ENCODE results near the gene DGKG. TPM values are rescaled to one million over a fixed set of nuclear protein-coding genes. Genes with fewer than 3 reads are reported as not detected.

The DGKG gene
- total and polyA plus RNA-seq, 9 of the 15 experiments (the other 6 are each of a cell fraction or from before 2014, with no cell fraction given) = 0.01 to 0.36 (median 0.15) TPM

DNA sequence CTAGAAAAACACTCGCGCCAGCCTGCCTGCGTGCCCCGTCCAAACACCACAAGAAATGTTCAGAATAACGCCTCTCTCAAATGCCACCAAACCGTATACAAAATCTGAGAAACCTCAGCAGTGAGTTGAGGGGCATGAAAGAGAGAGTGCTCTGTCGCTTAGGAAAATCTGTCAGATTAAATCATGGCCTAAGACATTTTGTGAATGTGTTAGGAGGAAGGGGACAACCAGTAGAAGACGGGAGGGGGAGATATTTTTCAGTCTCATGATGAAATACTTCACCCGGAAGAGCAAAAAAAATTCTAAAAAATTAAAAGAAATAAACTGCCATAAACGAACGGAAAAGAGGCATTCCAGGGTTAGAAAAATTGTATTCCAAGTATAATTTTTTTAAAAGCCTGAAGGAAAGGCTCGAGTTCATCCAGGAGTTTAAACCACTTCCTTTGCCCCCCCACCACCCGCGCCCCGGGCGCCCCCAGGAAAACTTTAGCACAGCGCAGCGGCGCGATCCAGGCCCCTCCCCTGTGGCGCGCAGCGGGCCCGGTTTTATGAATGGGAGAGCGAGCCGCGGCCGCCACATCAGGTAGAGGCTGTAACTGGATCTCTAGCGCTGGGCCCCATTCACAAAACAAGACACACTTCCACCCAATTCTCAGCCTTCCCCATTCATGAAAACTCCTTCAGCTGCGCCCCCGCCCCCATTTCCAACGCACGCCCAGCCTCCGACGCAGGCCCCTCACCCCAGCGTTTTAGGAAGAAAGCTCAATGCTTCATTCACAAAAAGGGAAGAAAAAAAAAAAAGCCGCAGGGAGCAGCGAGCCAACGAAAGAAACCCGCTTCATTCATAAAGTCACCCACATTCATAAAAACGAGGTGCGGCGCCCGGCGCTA lies 254.6 kb downstream of the DGKG start (continued):
- TF ChIP-seq MCM5 (IDR thresholded peaks at IDR 0.05; ENCODE audit: low read depth) (no peak), TCF3 (CRISPR knock-in tag; IDR thresholded peaks at IDR 0.05) (no peak), HSF4 (CRISPR knock-in tag; IDR thresholded peaks at IDR 0.05; ENCODE audit: borderline replicate concordance) (no peak), MNT (conservative IDR thresholded peaks at IDR 0.05) (0 out of 4 replicates have a peak, but pooled peaks of 1 of the 2 experiments have one; percentile 17), ZNF764 (CRISPR knock-in tag; IDR thresholded peaks at IDR 0.05; ENCODE audit: low read depth) (no peak), ATF3 (IDR thresholded peaks at IDR 0.05) (peak; percentile 75), ATF3 (CRISPR knock-in tag; conservative IDR thresholded peaks at IDR 0.05) (no peak), NCOA1 (IDR thresholded peaks at IDR 0.05; ENCODE audit: low read depth) (no peak), ZNF699 (CRISPR knock-in tag; IDR thresholded peaks at IDR 0.05; ENCODE audit: insufficient replicate concordance) (no peak), KDM5B (IDR thresholded peaks at IDR 0.05; ENCODE audit: insufficient replicate concordance, low read depth, low read length) (no peak), ZZZ3 (IDR thresholded peaks at IDR 0.05) (no peak), CCAR2 (IDR thresholded peaks at IDR 0.05; ENCODE audit: low read depth, low read length) (no peak), ZNF431 (CRISPR knock-in tag; IDR thresholded peaks at IDR 0.05) (no peak), PHB2 (IDR thresholded peaks at IDR 0.05; ENCODE audit: low read depth) (no peak), SPI1 (IDR thresholded peaks at IDR 0.05; ENCODE audit: borderline replicate concordance, low read depth, low read length) (no peak), LEF1 (IDR thresholded peaks at IDR 0.05) (0 out of 2 replicates have a peak, but pooled peaks have one; percentile 13), ZFP36 (IDR thresholded peaks at IDR 0.05; ENCODE audit: low read depth, low read length, partially characterized antibody) (no peak), CCNT2 (IDR thresholded peaks at IDR 0.05; ENCODE audit: borderline replicate concordance, extremely low read depth, insufficient read length, low read depth, low read length) (peak; percentile 82), DACH1 (IDR thresholded peaks at IDR 0.05; ENCODE audit: partially characterized antibody) (no peak), ZKSCAN8 (CRISPR knock-in tag; IDR thresholded peaks at IDR 0.05) (no peak), HLTF (IDR thresholded peaks at IDR 0.05) (no peak), ZSCAN32 (CRISPR knock-in tag; IDR thresholded peaks at IDR 0.05) (no peak), ZNF707 (CRISPR knock-in tag; conservative IDR thresholded peaks at IDR 0.05) (no peak), FIP1L1 (IDR thresholded peaks at IDR 0.05; ENCODE audit: low read depth, low read length, poor library complexity, severe bottlenecking) (no peak)
- TF ChIP-seq, protein P1, sequence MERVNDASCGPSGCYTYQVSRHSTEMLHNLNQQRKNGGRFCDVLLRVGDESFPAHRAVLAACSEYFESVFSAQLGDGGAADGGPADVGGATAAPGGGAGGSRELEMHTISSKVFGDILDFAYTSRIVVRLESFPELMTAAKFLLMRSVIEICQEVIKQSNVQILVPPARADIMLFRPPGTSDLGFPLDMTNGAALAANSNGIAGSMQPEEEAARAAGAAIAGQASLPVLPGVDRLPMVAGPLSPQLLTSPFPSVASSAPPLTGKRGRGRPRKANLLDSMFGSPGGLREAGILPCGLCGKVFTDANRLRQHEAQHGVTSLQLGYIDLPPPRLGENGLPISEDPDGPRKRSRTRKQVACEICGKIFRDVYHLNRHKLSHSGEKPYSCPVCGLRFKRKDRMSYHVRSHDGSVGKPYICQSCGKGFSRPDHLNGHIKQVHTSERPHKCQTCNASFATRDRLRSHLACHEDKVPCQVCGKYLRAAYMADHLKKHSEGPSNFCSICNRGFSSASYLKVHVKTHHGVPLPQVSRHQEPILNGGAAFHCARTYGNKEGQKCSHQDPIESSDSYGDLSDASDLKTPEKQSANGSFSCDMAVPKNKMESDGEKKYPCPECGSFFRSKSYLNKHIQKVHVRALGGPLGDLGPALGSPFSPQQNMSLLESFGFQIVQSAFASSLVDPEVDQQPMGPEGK (CRISPR knock-in tag; IDR thresholded peaks at IDR 0.05; ENCODE audit: borderline replicate concordance) = no peak
